ENCODE measurements around the gene ABAT. TPM values are rescaled to one million over a fixed set of nuclear protein-coding genes. Genes with fewer than 3 reads are reported as not detected.

ABAT gene
- total RNA-seq, 2 donors from 2014 or later, result 9.3 to 9.8 TPM

GRCh38 chr16:8630255-8630953 is 44.0 kb upstream of the ABAT start:
- no peak for ATAC-seq (ENCODE audit: insufficient number of reproducible peaks, low FRiP score, low read depth)
- Histone ChIP-seq H3K36me3 (peaks cover 66% of the 10 kb centered on the region), H3K9me3 (no peaks in the 10 kb centered on the region), H3K4me1 (ENCODE audit: control insufficient read depth in 1 of 2, low read depth in 2 of 2) (no peaks in the 10 kb centered on the region), H3K27me3 (replicated peaks; ENCODE audit: insufficient read depth) (no peaks in the 10 kb centered on the region), H3K27ac (no peak overlapping the region), H3K4me3 (no peak overlapping the region)
- DNase-seq (ENCODE audit: low spot score), result no peak
- TF ChIP-seq, protein P1, sequence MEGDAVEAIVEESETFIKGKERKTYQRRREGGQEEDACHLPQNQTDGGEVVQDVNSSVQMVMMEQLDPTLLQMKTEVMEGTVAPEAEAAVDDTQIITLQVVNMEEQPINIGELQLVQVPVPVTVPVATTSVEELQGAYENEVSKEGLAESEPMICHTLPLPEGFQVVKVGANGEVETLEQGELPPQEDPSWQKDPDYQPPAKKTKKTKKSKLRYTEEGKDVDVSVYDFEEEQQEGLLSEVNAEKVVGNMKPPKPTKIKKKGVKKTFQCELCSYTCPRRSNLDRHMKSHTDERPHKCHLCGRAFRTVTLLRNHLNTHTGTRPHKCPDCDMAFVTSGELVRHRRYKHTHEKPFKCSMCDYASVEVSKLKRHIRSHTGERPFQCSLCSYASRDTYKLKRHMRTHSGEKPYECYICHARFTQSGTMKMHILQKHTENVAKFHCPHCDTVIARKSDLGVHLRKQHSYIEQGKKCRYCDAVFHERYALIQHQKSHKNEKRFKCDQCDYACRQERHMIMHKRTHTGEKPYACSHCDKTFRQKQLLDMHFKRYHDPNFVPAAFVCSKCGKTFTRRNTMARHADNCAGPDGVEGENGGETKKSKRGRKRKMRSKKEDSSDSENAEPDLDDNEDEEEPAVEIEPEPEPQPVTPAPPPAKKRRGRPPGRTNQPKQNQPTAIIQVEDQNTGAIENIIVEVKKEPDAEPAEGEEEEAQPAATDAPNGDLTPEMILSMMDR (IDR thresholded peaks at IDR 0.05), result no peak

DNA sequence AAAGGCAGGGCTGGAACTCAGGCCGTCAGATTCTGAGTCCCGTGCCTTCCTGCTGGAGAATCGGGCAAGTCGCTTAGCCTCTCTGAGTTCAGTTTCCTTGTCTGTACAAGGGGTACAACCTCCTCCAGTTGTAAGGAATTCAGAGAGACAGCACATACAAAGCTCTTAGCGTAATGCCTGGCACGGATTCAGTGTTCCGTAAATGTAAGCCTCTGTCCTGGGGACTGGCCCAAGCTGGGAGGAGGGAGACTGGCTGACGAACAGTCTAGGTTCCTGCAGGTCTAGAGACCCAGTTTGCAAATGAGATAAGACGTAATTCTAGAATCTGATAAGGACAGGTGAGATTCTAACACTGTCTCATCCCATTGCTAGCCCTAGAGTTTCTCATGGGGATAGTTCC is 43.0 kb upstream of the ABAT start:
- Histone ChIP-seq H3K27ac (no peak overlapping the region), H3K4me1 (ENCODE audit: control insufficient read depth in 1 of 2, low read depth in 2 of 2) (no peaks in the 10 kb centered on the region), H3K27me3 (replicated peaks; ENCODE audit: insufficient read depth) (no peaks in the 10 kb centered on the region), H3K36me3 (peaks cover 60% of the 10 kb centered on the region), H3K9me3 (no peaks in the 10 kb centered on the region), H3K4me3 (no peak overlapping the region)
- ATAC-seq (ENCODE audit: insufficient number of reproducible peaks, low FRiP score, low read depth) (no peak), DNase-seq (ENCODE audit: low spot score) (no peak)
- TF ChIP-seq, protein P1 (IDR thresholded peaks at IDR 0.05), result no peak

GRCh38 chr16:8631818-8632465 is 42.5 kb upstream of the ABAT start:
- H3K27me3 ChIP-seq (replicated peaks; ENCODE audit: insufficient read depth), result no peaks in the 10 kb centered on the region
- peaks cover 59% of the 10 kb centered on the region for H3K36me3 ChIP-seq
- DNase-seq (ENCODE audit: low spot score), result no peak
- TF ChIP-seq, protein P1 (IDR thresholded peaks at IDR 0.05), result no peak
- no peak overlapping the region for H3K4me3 ChIP-seq
- no peak for ATAC-seq (ENCODE audit: insufficient number of reproducible peaks, low FRiP score, low read depth)
- peak overlapping the region in 1 of 2 donors; percentile 23 for H3K27ac ChIP-seq
- H3K9me3 ChIP-seq, result no peaks in the 10 kb centered on the region
- no peaks in the 10 kb centered on the region for H3K4me1 ChIP-seq (ENCODE audit: control insufficient read depth in 1 of 2, low read depth in 2 of 2)

GRCh38 chr16:8632675-8633182 is 41.7 kb upstream of the ABAT start:
- no peaks in the 10 kb centered on the region for H3K4me1 ChIP-seq (ENCODE audit: control insufficient read depth in 1 of 2, low read depth in 2 of 2)
- H3K9me3 ChIP-seq, result no peaks in the 10 kb centered on the region
- peak overlapping the region in 1 of 2 donors; percentile 45 for H3K27ac ChIP-seq
- ATAC-seq (ENCODE audit: insufficient number of reproducible peaks, low FRiP score, low read depth), result no peak
- TF ChIP-seq, protein P1 (IDR thresholded peaks at IDR 0.05), result no peak
- no peaks in the 10 kb centered on the region for H3K27me3 ChIP-seq (replicated peaks; ENCODE audit: insufficient read depth)
- DNase-seq (ENCODE audit: low spot score), result no peak
- H3K4me3 ChIP-seq, result no peak overlapping the region
- H3K36me3 ChIP-seq, result peaks cover 58% of the 10 kb centered on the region

- H3K27me3 ChIP-seq (replicated peaks; ENCODE audit: insufficient read depth), result no peaks in the 10 kb centered on the region
- ATAC-seq (ENCODE audit: insufficient number of reproducible peaks, low FRiP score, low read depth), result no peak
- peaks cover 47% of the 10 kb centered on the region for H3K36me3 ChIP-seq
- no peak overlapping the region for H3K4me3 ChIP-seq
- TF ChIP-seq, protein P1 (IDR thresholded peaks at IDR 0.05), result no peak
- no peaks in the 10 kb centered on the region for H3K4me1 ChIP-seq (ENCODE audit: control insufficient read depth in 1 of 2, low read depth in 2 of 2)
- DNase-seq (ENCODE audit: low spot score), result no peak
- H3K9me3 ChIP-seq, result no peaks in the 10 kb centered on the region
- no peak overlapping the region for H3K27ac ChIP-seq
Measured at GRCh38 chr16:8634991-8635736, 39.3 kb upstream of the ABAT start.
